ENCODE measurements around the gene TCFL5.

TCFL5 gene

GRCh38 chr20:62901891-62902290, 40.3 kb upstream of the TCFL5 start:
- no peak overlapping the region for H3K9ac ChIP-seq (ENCODE audit: low read depth, low read length)
- no peak overlapping the region for H3K4me3 ChIP-seq (ENCODE audit: low read length)
- no peak overlapping the region for H3K27ac ChIP-seq (ENCODE audit: low read depth, low read length)
- H3K4me1 ChIP-seq (ENCODE audit: insufficient read depth, low read length) = peaks cover 21% of the 10 kb centered on the region
- H3K27me3 ChIP-seq (ENCODE audit: insufficient read depth, low read length) = no peaks in the 10 kb centered on the region
- H3K9me3 ChIP-seq (ENCODE audit: insufficient read depth, low read depth, low read length) = no peaks in the 10 kb centered on the region
- WGBS = 96% methylated on average over 11 of the region's 11 CpGs
- peaks cover 60% of the 10 kb centered on the region for H3K36me3 ChIP-seq (ENCODE audit: insufficient read depth, low read length)

- Histone ChIP-seq H3K27ac (ENCODE audit: low read depth, low read length) (peak overlapping the region; percentile 59), H3K27me3 (ENCODE audit: insufficient read depth, low read length) (no peaks in the 10 kb centered on the region), H3K9ac (ENCODE audit: low read depth, low read length) (no peak overlapping the region), H3K36me3 (ENCODE audit: insufficient read depth, low read length) (peaks cover 60% of the 10 kb centered on the region), H3K4me3 (ENCODE audit: low read length) (no peak overlapping the region), H3K9me3 (ENCODE audit: insufficient read depth, low read depth, low read length) (no peaks in the 10 kb centered on the region), H3K4me1 (ENCODE audit: insufficient read depth, low read length) (peaks cover 21% of the 10 kb centered on the region)
- 76% methylated on average over 20 of the region's 20 CpGs for WGBS
These were observed 39.3 kb upstream of the TCFL5 start for GRCh38 chr20:62900692-62901584.

DNA sequence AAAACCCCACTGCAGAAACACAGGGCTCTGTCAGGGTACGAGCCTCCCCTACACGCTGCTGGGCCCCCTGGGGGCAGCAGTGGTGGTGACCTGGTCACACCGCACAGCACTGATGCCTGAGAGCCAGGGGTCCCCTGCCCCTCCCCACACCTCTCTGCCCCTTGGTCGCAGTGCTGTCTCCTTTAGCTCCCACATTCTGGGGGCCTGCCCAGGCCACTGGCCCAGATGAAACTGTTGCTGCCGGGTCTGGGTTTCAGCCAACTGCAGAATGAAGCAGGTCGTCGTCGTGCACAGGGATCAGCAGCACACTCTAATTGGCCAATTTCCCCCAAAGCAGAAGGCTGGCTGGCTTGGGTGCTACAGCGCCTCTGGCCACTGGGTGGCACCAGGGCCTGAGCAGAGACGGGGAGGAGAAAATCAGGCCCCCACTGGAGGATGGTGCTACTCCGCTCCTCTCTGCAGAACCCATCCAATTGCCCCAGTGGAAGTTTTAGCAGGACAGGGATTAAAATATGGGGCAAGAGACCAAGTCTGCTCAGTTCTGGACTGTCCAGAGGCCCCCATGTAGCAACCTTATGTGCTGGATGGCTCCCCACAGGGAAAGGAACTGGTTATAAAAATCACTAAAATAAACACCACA, 38.5 kb upstream of the TCFL5 start:
- Histone ChIP-seq H3K4me3 (ENCODE audit: low read length) (no peak overlapping the region), H3K9me3 (ENCODE audit: insufficient read depth, low read depth, low read length) (no peaks in the 10 kb centered on the region), H3K27ac (ENCODE audit: low read depth, low read length) (peak overlapping the region; percentile 59), H3K36me3 (ENCODE audit: insufficient read depth, low read length) (peaks cover 60% of the 10 kb centered on the region), H3K9ac (ENCODE audit: low read depth, low read length) (no peak overlapping the region), H3K4me1 (ENCODE audit: insufficient read depth, low read length) (peaks cover 21% of the 10 kb centered on the region), H3K27me3 (ENCODE audit: insufficient read depth, low read length) (no peaks in the 10 kb centered on the region)
- WGBS = 20% methylated on average over 11 of the region's 11 CpGs

DNA sequence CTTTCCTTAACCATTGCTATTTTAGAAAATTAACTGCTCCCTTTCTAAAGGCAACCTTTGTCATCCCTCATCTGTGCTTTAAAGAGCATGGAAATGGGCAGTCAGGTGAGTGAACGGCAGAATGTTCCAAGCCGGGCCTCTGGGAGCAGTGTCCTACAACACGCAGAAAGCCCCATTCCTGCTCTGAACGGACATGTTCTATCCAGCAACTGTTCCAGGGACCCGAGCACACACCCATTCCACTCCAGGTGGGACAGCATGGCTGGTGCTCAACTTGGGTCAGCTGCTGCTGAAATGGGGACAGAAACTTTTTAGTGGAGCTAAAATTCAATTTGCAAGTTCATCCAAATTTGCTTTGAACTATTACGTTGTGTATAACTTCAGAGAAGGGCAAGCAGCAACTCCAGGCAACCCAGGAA, 38.0 kb upstream of the TCFL5 start:
- no peak overlapping the region; the same call in 1 of the 2 replicates for H3K9ac ChIP-seq (ENCODE audit: low read depth, low read length)
- H3K27ac ChIP-seq (ENCODE audit: low read depth, low read length) = no peak overlapping the region
- WGBS = 73% methylated on average over 6 of the region's 6 CpGs
- H3K4me3 ChIP-seq (ENCODE audit: low read length) = no peak overlapping the region
- H3K4me1 ChIP-seq (ENCODE audit: insufficient read depth, low read length) = peaks cover 21% of the 10 kb centered on the region
- no peaks in the 10 kb centered on the region for H3K27me3 ChIP-seq (ENCODE audit: insufficient read depth, low read length)
- no peaks in the 10 kb centered on the region for H3K9me3 ChIP-seq (ENCODE audit: insufficient read depth, low read depth, low read length)
- peaks cover 60% of the 10 kb centered on the region for H3K36me3 ChIP-seq (ENCODE audit: insufficient read depth, low read length)

- 74% methylated on average over 16 of the region's 16 CpGs for WGBS
- H3K4me1 ChIP-seq (ENCODE audit: insufficient read depth, low read length) = peaks cover 21% of the 10 kb centered on the region
- no peaks in the 10 kb centered on the region for H3K9me3 ChIP-seq (ENCODE audit: insufficient read depth, low read depth, low read length)
- no peaks in the 10 kb centered on the region for H3K27me3 ChIP-seq (ENCODE audit: insufficient read depth, low read length)
- peak overlapping the region; percentile 4; the same call in 1 of the 2 replicates for H3K9ac ChIP-seq (ENCODE audit: low read depth, low read length)
- H3K27ac ChIP-seq (ENCODE audit: low read depth, low read length) = no peak overlapping the region
- H3K4me3 ChIP-seq (ENCODE audit: low read length) = no peak overlapping the region
- peaks cover 60% of the 10 kb centered on the region for H3K36me3 ChIP-seq (ENCODE audit: insufficient read depth, low read length)
These were observed 37.5 kb upstream of the TCFL5 start for GRCh38 chr20:62898970-62899632.

- H3K36me3 ChIP-seq (ENCODE audit: insufficient read depth, low read length) = peaks cover 60% of the 10 kb centered on the region
- 94% methylated on average over 16 of the region's 16 CpGs for whole genome bisulfite sequencing
These were observed 36.7 kb upstream of the TCFL5 start for GRCh38 chr20:62898093-62898964.

GRCh38 chr20:62897666-62898065, 36.0 kb upstream of the TCFL5 start:
- 93% methylated on average over 11 of the region's 11 CpGs for WGBS
- Histone ChIP-seq H3K9ac (ENCODE audit: low read depth, low read length) (no peak overlapping the region), H3K4me3 (ENCODE audit: low read length) (no peak overlapping the region), H3K27me3 (ENCODE audit: insufficient read depth, low read length) (no peaks in the 10 kb centered on the region), H3K27ac (ENCODE audit: low read depth, low read length) (no peak overlapping the region), H3K4me1 (ENCODE audit: insufficient read depth, low read length) (peaks cover 21% of the 10 kb centered on the region), H3K36me3 (ENCODE audit: insufficient read depth, low read length) (peaks cover 60% of the 10 kb centered on the region), H3K9me3 (ENCODE audit: insufficient read depth, low read depth, low read length) (no peaks in the 10 kb centered on the region)

More at GRCh38 chr20:62898093-62898964, 36.7 kb upstream of the TCFL5 start:
- Histone ChIP-seq H3K9ac (ENCODE audit: low read depth, low read length) (no peak overlapping the region), H3K27me3 (ENCODE audit: insufficient read depth, low read length) (no peaks in the 10 kb centered on the region), H3K9me3 (ENCODE audit: insufficient read depth, low read depth, low read length) (no peaks in the 10 kb centered on the region), H3K27ac (ENCODE audit: low read depth, low read length) (no peak overlapping the region), H3K4me3 (ENCODE audit: low read length) (no peak overlapping the region), H3K4me1 (ENCODE audit: insufficient read depth, low read length) (peaks cover 21% of the 10 kb centered on the region)

DNA sequence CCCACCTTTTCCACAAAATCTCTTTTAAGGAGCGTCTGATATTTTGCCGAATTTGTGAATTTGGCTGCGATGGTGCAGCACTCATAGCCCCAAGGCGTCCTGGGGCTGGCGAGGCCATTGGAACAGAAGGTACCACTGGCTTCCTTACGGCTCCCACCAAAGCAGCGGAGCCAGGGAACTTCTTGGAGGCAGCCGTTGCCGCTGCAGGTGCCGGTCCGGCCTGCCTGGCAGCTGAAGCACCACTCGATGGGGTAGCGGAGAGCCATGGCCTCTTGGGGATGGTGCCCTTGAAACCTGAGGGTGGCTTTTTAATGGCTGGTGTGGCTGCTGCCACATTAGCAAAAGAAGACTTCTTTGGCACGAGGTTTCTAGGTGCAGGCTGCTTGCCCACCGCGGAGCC, 34.9 kb upstream of the TCFL5 start:
- H3K27ac ChIP-seq (ENCODE audit: low read depth, low read length) = no peak overlapping the region
- no peak overlapping the region for H3K4me3 ChIP-seq (ENCODE audit: low read length)
- peaks cover 21% of the 10 kb centered on the region for H3K4me1 ChIP-seq (ENCODE audit: insufficient read depth, low read length)
- H3K27me3 ChIP-seq (ENCODE audit: insufficient read depth, low read length) = no peaks in the 10 kb centered on the region
- 96% methylated on average over 16 of the region's 16 CpGs for WGBS
- peaks cover 60% of the 10 kb centered on the region for H3K36me3 ChIP-seq (ENCODE audit: insufficient read depth, low read length)
- no peak overlapping the region for H3K9ac ChIP-seq (ENCODE audit: low read depth, low read length)
- no peaks in the 10 kb centered on the region for H3K9me3 ChIP-seq (ENCODE audit: insufficient read depth, low read depth, low read length)

GRCh38 chr20:62895539-62895938, 33.9 kb upstream of the TCFL5 start:
- Histone ChIP-seq H3K36me3 (ENCODE audit: insufficient read depth, low read length) (peaks cover 63% of the 10 kb centered on the region), H3K4me3 (ENCODE audit: low read length) (no peak overlapping the region), H3K9ac (ENCODE audit: low read depth, low read length) (no peak overlapping the region), H3K27me3 (ENCODE audit: insufficient read depth, low read length) (no peaks in the 10 kb centered on the region), H3K27ac (ENCODE audit: low read depth, low read length) (no peak overlapping the region), H3K9me3 (ENCODE audit: insufficient read depth, low read depth, low read length) (no peaks in the 10 kb centered on the region), H3K4me1 (ENCODE audit: insufficient read depth, low read length) (peaks cover 19% of the 10 kb centered on the region)
- 95% methylated on average over 9 of the region's 9 CpGs for WGBS

DNA sequence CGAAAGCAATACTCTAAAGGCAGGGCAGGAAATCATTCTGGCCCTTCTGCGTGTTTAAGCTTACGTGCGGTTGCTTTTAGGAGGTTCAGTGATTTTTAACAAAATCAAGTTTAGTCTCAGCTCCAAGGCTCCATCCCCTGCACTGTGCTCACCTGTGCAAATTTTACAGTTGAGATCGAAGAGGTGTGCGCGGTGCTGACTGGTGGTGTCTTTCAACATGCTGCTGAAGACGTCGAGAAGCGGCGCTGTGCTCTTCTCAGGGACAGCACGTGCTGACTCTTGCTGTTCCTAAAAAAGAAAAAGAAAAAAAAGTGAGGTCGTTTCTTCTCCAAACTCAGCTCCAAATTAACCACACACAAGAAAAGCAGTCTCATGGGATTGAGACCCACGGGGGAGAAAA, 32.6 kb upstream of the TCFL5 start:
- no peak overlapping the region for H3K4me3 ChIP-seq (ENCODE audit: low read length)
- H3K4me1 ChIP-seq (ENCODE audit: insufficient read depth, low read length) = peaks cover 9% of the 10 kb centered on the region
- whole genome bisulfite sequencing = 94% methylated on average over 13 of the region's 14 CpGs
- no peak overlapping the region for H3K9ac ChIP-seq (ENCODE audit: low read depth, low read length)
- H3K36me3 ChIP-seq (ENCODE audit: insufficient read depth, low read length) = peaks cover 76% of the 10 kb centered on the region
- H3K27ac ChIP-seq (ENCODE audit: low read depth, low read length) = no peak overlapping the region
- H3K9me3 ChIP-seq (ENCODE audit: insufficient read depth, low read depth, low read length) = no peaks in the 10 kb centered on the region
- H3K27me3 ChIP-seq (ENCODE audit: insufficient read depth, low read length) = no peaks in the 10 kb centered on the region
